Memory B cell (primary cell): ENCODE data around the gene APMAP.

Experiments
- ATAC-seq: fragments of 150-1000 bp; cut with Tn5 transposase; 2 replicates; pipeline ENCODE4 v1.10.0; 2021; ENCODE audit warnings: low read depth, mild to moderate bottlenecking, moderate library complexity
- DNase-seq, 2 donors: peaks; one replicate each; pipeline ENCODE4 v3.0.0; 2022; ENCODE audit warnings: low spot score in 2 of 2
- H3K27ac Mint-ChIP-seq: one replicate; pipeline ENCODE4 v1.8.0; 2022; ENCODE audit warnings: mild to moderate bottlenecking, moderate library complexity, mixed read lengths
- H3K27me3 Mint-ChIP-seq: one replicate; pipeline ENCODE4 v1.8.0; 2022; ENCODE audit warnings: mixed read lengths
- H3K36me3 Mint-ChIP-seq: one replicate; pipeline ENCODE4 v1.8.0; 2022; ENCODE audit warnings: mild to moderate bottlenecking, mixed read lengths
- H3K4me1 Mint-ChIP-seq: one replicate; pipeline ENCODE4 v1.8.0; 2022; ENCODE audit warnings: mixed read lengths
- H3K4me3 Mint-ChIP-seq: one replicate; pipeline ENCODE4 v1.8.0; 2022; ENCODE audit warnings: mild to moderate bottlenecking, moderate library complexity, mixed read lengths
- H3K9me3 Mint-ChIP-seq: one replicate; pipeline ENCODE4 v1.8.0; 2022; ENCODE audit warnings: mixed read lengths

APMAP gene, protein sequence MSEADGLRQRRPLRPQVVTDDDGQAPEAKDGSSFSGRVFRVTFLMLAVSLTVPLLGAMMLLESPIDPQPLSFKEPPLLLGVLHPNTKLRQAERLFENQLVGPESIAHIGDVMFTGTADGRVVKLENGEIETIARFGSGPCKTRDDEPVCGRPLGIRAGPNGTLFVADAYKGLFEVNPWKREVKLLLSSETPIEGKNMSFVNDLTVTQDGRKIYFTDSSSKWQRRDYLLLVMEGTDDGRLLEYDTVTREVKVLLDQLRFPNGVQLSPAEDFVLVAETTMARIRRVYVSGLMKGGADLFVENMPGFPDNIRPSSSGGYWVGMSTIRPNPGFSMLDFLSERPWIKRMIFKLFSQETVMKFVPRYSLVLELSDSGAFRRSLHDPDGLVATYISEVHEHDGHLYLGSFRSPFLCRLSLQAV

DNA sequence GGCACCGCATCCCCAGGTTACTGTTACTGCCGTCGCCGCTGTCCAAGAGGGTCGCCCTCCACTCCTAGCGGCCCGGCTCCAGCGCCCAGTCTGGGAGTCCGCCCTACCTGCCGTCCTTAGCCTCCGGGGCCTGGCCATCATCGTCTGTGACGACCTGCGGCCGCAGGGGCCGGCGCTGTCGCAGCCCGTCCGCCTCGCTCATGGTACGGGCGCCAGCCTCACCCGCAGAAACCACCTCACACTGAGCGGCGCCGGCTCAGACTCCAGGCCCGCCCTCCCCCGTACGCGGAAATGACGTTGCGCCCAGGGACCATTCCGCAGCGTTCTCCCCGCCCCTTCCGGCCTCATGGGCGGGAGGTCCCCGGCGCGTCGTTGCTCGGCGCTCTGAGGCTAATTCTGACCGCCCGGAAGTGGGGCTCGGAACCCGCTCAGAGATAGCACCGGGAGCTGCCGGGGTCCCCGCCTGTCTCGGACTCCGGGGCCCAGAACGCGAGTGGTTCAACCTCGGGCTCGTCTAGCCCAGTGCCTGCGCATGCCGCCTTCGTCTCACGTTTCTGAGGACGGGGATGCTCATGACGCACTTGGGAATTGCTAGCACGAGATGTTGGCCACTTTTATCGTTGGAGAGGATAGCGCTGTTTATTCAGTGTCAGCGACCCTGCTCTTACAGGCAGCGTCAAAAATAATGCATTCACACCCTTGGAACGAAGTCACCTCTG, at the start of gene APMAP:
APMAP (minus strand) TSS at position 265 of the 719 bp plus-strand sequence; CDS start at position 202, 63 bp downstream.
- Mint-ChIP-seq H3K27ac (peak within 1 kb of the TSS; percentile 98), H3K9me3 (no peaks in the 10 kb centered on the region), H3K4me1 (peaks cover 28% of the 10 kb centered on the region), H3K27me3 (no peaks in the 10 kb centered on the region), H3K36me3 (peaks cover 2% of the 10 kb centered on the region), H3K4me3 (peak within 1 kb of the TSS; percentile 95)
- ATAC-seq, result peak; percentile 94
- DNase-seq, result peak; percentile 95 to 96

DNA sequence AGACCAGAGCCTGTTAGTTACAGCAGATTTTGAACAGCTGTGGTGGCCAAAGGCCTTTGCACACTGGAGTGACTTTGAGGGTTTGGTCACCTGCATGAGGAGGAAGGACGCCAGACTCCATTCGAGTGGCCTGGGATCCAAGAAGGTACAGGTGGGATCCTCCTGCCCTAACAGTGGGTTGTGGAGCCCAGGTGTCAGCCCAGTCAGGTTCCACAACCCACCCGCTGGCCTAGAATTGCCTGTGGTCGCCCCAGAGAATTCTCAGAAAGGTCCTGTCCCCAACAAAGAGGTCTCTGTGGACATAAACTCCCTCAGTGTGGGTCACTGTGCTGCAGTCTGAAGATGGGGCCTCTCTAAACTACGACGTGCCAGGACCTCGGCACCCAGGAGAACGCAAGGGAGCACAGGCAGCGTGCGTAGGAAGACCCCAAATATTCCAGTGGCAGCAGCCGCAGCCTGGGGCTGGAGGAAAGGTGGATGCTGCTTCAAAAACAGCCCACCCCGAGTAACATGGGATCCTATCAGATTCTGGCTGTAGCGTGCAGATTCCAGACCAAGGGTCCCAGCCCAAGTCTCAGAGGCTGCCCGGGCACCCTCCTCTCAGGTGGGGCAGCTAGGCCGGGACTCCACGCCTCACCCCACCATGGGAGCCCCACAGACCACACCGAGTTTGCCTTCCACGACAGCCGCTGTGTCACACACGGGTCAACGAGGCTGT, 49.4 kb upstream of the APMAP start:
- ATAC-seq, result no peak
- Mint-ChIP-seq H3K9me3 (no peaks in the 10 kb centered on the region), H3K36me3 (peaks cover 6% of the 10 kb centered on the region), H3K4me3 (no peak overlapping the region), H3K4me1 (peaks cover 37% of the 10 kb centered on the region), H3K27me3 (no peaks in the 10 kb centered on the region), H3K27ac (peak overlapping the region; percentile 94)
- DNase-seq, result no peak

DNA sequence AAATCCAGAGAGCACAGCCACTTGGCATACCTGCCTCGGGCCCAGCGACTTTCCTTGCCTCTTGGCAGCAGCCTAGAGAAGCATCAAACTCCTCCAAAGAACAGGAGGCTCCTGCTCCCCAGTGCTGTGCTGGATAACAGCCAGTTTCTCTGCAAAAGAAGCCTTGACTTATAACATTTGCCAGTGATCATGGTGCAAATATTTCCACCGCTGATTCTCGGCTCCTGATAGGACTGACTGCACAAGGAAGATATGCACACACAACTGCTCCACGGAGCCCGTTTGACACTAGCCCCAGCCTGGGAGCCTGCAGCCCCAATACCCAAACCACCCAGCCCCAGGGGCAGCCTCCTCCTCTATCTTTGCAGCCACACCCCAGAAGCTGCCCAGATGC, 47.9 kb upstream of the APMAP start:
- H3K36me3 Mint-ChIP-seq, result peaks cover 2% of the 10 kb centered on the region
- H3K4me1 Mint-ChIP-seq, result peaks cover 47% of the 10 kb centered on the region
- ATAC-seq, result no peak
- no peak overlapping the region for H3K4me3 Mint-ChIP-seq
- no peaks in the 10 kb centered on the region for H3K9me3 Mint-ChIP-seq
- H3K27me3 Mint-ChIP-seq, result no peaks in the 10 kb centered on the region
- no peak overlapping the region for H3K27ac Mint-ChIP-seq
- no peak for DNase-seq

DNA sequence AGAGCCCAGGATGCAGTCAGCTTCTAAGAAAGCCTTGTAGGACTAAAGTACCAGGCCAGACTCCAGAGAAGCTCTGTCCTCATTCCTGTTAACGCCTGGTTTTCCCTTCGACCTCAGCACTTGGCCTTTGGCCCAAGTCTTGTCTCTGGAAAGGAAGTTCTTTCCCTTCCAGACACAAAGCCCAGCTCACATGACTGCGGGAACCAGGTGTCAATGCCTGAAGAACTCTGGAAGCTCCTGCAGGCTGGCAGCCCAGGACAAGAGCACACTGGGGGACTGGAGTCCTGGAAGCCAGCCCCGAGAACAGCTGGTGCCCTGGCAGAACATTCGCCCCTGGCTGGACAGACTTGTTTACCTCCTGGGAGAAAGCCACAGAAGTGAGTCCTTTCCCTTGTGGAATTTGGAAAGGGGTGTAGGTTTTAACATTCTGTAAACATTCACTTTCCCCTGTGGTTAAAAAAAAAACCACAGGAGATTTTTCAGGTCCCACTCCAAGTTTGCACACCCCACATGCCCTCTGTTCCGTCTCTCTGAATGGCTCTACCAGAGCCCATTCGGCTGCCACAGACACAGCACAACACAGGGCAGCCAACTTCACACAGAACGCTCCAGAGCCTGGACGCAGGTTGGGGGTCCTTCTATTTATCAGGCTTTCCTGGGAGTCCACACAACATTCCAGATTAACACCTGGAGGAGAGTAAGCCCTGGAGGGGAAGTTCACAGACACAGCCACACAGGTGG, 47.3 kb upstream of the APMAP start:
- Mint-ChIP-seq H3K27me3 (no peaks in the 10 kb centered on the region), H3K4me1 (peaks cover 42% of the 10 kb centered on the region), H3K4me3 (no peak overlapping the region), H3K27ac (peak overlapping the region; percentile 47), H3K36me3 (peaks cover 2% of the 10 kb centered on the region), H3K9me3 (no peaks in the 10 kb centered on the region)
- ATAC-seq (no peak), DNase-seq (no peak)

DNA sequence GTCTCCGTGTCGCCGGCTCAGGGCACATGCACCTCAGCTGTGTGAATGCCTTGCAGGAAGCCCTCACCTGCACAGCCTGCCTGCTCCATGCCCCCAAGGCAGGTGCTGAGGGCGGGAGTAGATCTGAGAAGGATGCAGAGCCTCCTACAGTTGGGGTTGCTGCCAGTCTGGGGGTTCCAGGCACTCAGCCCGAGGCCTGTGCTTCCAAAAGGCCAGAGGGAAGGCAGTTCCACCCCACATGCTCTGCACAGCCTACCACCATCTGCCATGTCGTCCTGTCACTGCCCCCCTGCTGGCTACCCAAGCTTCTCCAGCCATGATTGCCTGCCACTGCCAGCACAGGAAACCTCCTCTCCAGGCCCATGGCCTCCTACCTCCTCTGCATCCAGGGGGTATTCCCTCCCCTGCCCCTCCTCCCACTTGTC, 46.1 kb upstream of the APMAP start:
- DNase-seq (no peak), ATAC-seq (no peak)
- no peak overlapping the region for H3K4me3 Mint-ChIP-seq
- H3K27ac Mint-ChIP-seq, result peak overlapping the region; percentile 67
- no peaks in the 10 kb centered on the region for H3K9me3 Mint-ChIP-seq
- peaks cover 2% of the 10 kb centered on the region for H3K36me3 Mint-ChIP-seq
- H3K4me1 Mint-ChIP-seq, result peaks cover 42% of the 10 kb centered on the region
- no peaks in the 10 kb centered on the region for H3K27me3 Mint-ChIP-seq

DNA sequence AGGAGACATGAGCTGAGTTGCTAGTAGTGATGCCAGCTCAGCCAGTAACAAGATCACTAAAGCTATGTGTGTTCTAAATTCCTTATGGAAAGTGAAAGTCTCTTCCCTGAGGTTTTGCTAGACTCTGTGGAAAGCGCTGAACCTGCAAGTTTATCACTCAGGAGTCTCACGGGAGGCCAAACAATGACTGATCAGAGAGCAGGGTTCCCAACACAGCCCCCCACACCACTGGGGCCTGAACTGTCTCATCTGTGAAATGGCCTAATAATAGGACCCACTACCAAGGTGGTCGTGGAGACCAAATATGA, 45.5 kb upstream of the APMAP start:
- H3K4me3 Mint-ChIP-seq, result no peak overlapping the region
- peaks cover 41% of the 10 kb centered on the region for H3K4me1 Mint-ChIP-seq
- H3K27me3 Mint-ChIP-seq, result no peaks in the 10 kb centered on the region
- no peaks in the 10 kb centered on the region for H3K9me3 Mint-ChIP-seq
- H3K36me3 Mint-ChIP-seq, result peaks cover 1% of the 10 kb centered on the region
- DNase-seq, result no peak
- H3K27ac Mint-ChIP-seq, result peak overlapping the region; percentile 67
- no peak for ATAC-seq

DNA sequence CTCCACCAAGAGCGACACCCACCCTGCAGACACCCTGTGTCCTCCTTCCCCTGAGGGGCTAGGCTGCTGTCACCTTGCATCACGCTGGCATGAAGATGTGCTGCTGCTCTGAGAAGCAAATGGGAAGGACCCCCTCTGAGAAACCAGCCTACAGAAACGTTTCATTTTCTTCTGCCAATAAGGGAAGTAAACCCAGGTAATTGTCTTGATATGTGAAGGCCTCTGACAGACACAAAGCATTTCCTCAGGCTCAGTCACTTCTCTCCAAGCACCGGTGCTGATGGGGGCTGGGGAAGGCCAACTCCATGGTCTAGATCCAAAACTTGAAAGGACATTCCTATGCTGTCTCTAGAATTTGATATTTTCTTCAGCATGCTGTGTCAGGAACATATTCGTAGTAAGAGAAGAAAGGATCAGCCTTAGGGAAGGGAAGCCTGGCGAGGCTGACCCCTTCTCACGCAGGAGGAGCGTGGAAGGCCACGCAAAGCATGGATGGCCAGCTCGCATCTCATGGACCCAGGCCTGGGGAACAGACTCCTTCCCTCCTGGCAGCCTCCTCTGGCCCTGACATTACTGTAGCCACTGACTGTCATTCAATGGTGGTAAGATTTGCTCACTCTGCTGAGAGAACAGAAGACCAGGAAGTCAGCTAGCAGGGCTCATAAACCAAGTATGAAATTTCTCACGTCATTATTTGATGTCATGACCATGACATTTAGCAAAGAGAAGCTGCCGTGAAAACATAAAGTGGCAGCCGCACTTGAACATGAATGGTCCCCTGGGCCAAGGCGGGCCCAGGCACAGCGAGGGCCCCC, 44.9 kb upstream of the APMAP start:
- H3K9me3 Mint-ChIP-seq, result no peaks in the 10 kb centered on the region
- peak overlapping the region; percentile 67 for H3K27ac Mint-ChIP-seq
- ATAC-seq, result peak; percentile 67
- no peaks in the 10 kb centered on the region for H3K27me3 Mint-ChIP-seq
- no peaks in the 10 kb centered on the region for H3K36me3 Mint-ChIP-seq
- no peak for DNase-seq
- H3K4me3 Mint-ChIP-seq, result peak overlapping the region; percentile 49
- peaks cover 35% of the 10 kb centered on the region for H3K4me1 Mint-ChIP-seq

DNA sequence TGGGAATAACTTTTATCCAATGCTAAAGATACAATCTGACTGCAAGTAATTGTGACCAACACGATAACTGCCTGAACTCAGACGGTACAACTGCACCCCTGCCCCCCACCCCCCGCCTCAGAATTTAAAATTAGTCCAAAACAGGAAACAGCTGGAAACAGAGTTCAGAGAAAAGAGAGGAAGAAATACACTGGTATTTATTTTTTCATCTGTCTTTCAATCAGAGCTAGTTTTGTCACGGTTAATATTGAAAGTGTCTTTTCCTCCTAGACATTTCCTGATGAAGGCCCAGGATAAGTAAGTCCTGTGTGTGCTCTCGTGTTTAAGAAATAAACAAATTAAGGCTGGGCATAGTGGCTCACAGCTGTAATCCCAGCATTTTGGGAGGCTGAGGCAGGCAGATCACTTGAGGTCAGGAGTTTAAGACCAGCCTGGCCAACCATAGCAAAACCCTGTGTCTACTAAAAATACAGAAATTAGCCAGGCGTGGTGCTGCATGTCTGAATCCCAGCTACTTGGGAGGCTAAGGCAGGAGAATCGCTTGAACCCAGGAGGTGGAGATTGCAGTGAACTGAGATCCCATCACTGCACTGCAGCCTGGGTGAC, 43.9 kb upstream of the APMAP start:
- peak overlapping the region; percentile 67 for H3K27ac Mint-ChIP-seq
- no peaks in the 10 kb centered on the region for H3K9me3 Mint-ChIP-seq
- ATAC-seq, result no peak
- H3K27me3 Mint-ChIP-seq, result no peaks in the 10 kb centered on the region
- H3K36me3 Mint-ChIP-seq, result no peaks in the 10 kb centered on the region
- DNase-seq, result no peak
- H3K4me3 Mint-ChIP-seq, result peak overlapping the region; percentile 68
- H3K4me1 Mint-ChIP-seq, result peaks cover 33% of the 10 kb centered on the region

DNA sequence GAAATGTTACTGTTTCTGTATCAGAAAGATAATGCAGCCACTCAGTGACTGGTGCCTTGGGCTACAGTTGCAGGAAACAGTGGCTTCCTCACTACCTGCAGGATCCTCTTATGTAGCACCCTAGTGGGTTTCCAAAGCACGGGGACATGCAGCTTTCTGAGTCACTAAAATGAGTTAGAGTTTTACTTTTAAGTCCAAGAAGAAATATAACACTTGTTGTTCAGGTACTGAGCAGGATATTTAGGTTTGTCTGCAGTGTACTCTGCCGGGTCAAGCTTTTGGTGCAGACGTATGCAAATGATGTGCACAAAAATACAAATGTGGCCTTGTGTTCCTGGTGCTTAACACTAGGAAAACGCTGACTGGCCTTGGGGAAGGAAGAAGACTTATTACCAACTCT, 43.4 kb upstream of the APMAP start:
- H3K36me3 Mint-ChIP-seq, result no peaks in the 10 kb centered on the region
- peak overlapping the region; percentile 68 for H3K4me3 Mint-ChIP-seq
- ATAC-seq (no peak), DNase-seq (no peak)
- H3K4me1 Mint-ChIP-seq, result peaks cover 33% of the 10 kb centered on the region
- no peaks in the 10 kb centered on the region for H3K9me3 Mint-ChIP-seq
- H3K27me3 Mint-ChIP-seq, result no peaks in the 10 kb centered on the region
- peak overlapping the region; percentile 67 for H3K27ac Mint-ChIP-seq

DNA sequence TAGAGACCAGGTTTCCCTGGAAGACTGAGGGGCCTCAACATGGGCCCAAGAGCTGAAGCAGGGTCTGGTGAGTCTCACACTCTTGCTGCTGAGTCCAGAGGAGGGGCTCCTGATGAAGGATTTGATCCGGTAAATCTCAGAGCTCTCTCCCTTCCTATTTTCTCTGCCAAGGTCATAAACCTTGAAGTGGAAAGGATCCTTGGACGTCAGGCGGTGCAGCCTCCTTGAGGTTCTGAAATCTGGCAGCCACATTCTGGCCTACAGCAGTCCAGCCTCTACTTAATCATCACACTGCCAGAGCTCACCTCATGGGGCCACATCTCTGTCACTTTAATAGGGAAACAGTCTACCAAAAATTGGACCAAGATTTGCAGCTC, 41.4 kb upstream of the APMAP start:
- no peak overlapping the region for H3K27ac Mint-ChIP-seq
- ATAC-seq (no peak), DNase-seq (no peak)
- peaks cover 42% of the 10 kb centered on the region for H3K4me1 Mint-ChIP-seq
- no peak overlapping the region for H3K4me3 Mint-ChIP-seq
- H3K27me3 Mint-ChIP-seq, result no peaks in the 10 kb centered on the region
- H3K9me3 Mint-ChIP-seq, result no peaks in the 10 kb centered on the region
- H3K36me3 Mint-ChIP-seq, result peaks cover 12% of the 10 kb centered on the region

DNA sequence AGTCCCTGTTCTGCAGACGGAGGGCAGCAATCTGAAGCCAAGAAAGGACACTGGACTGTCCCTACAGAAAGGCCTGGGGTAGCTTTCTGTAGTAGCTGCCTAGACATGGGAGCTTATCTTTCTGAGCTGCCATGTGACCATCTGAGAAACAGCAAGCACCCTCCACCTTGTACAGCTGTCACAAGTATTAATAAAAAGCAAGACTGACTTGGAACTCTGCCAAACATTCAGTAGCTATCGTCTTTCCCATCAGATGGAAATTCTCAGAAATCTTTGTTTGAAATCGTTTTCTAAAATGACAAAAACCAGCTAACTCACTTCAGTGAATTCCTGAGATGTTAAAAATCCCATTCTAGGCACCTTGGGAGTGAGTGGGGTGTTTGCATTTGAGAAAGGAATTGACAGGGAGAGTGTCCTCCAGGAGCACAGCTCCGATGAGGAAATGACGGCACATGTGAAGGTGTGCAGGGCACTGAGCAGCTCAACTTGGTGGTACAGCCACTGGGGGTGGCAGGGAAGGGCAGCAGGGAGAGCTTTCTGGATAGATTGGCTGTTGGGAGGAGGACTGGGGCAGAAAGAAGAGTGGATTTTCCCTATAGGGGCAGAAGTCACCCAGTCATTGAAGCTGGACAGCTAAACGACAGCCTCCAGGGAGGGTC, 40.8 kb upstream of the APMAP start:
- ATAC-seq, result no peak
- H3K27me3 Mint-ChIP-seq, result no peaks in the 10 kb centered on the region
- peaks cover 38% of the 10 kb centered on the region for H3K4me1 Mint-ChIP-seq
- no peak overlapping the region for H3K4me3 Mint-ChIP-seq
- no peaks in the 10 kb centered on the region for H3K9me3 Mint-ChIP-seq
- no peak for DNase-seq
- H3K36me3 Mint-ChIP-seq, result peaks cover 12% of the 10 kb centered on the region
- H3K27ac Mint-ChIP-seq, result no peak overlapping the region

DNA sequence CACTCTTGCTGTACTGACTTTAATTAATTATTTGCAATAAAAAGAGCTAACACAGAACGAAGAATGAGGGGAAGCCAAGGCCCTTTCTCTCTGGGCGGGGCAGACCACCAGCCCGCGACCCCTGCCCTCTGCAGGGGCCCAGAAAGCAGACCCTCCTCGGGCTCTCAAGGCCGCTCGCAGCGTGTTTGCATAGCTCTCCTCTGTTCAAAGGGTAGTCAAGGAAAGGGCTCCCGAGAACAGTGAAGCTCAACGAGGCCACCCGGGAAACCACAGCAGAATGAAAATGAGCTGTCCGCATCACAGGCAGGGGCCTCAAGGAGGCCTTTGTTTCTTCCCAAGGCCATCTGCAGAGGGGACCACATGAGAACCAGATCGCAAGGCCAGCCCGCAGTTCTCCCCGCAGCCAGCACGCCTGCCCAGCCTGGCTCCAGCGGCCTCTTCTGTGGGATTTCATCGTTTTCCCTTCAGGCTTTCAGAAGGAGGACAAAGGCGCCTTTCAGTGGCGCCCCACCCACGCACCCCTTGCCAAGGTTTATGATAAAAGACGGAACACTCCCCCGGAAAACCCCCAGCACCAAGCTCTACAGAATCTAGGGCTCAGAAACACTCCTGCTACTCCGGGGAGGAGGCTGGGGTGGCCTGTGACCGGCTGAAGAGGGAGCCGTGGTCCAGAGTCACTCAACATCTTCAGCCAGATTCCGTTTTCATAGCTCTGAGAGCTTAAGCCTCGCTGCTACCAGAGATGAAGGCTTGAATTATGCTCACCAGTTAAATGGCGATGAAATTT, 40.1 kb upstream of the APMAP start:
- ATAC-seq (no peak), DNase-seq (no peak)
- H3K36me3 Mint-ChIP-seq, result peaks cover 15% of the 10 kb centered on the region
- no peaks in the 10 kb centered on the region for H3K27me3 Mint-ChIP-seq
- no peak overlapping the region for H3K27ac Mint-ChIP-seq
- H3K4me1 Mint-ChIP-seq, result peaks cover 31% of the 10 kb centered on the region
- H3K9me3 Mint-ChIP-seq, result no peaks in the 10 kb centered on the region
- no peak overlapping the region for H3K4me3 Mint-ChIP-seq
